Activated CD8-positive, alpha-beta memory T cell treated with anti-CD3 and anti-CD28 coated beads, Interleukin-2, amount 50 U/mL, for 4 hours (primary cell): ENCODE results near the gene LRRC36.

Experiments used
- DNase-seq: peaks from one replicate; pipeline ENCODE4 v3.0.0-alpha.2; 2020

Gene LRRC36

GRCh38 chr16:67429053-67429798 lies 102.6 kb downstream of the LRRC36 start:
- DNase-seq = no peak

GRCh38 chr16:67429799-67430503 lies 103.3 kb downstream of the LRRC36 start:
- no peak for DNase-seq

GRCh38 chr16:67430504-67430976 lies 103.9 kb downstream of the LRRC36 start:
- peak; percentile 39 for DNase-seq

GRCh38 chr16:67430977-67431774 lies 104.6 kb downstream of the LRRC36 start, which contains the start of gene HSD11B2:
Gene HSD11B2, plus strand, starts transcription at chr16:67431121. Its CDS starts 128 bp downstream, at chr16:67431249.
- DNase-seq = no peak

- DNase-seq = no peak
Measured at GRCh38 chr16:67431775-67432505, 105.3 kb downstream of the LRRC36 start.

- no peak for DNase-seq
Measured at GRCh38 chr16:67432506-67432890, 105.9 kb downstream of the LRRC36 start.

- DNase-seq = no peak
Measured at GRCh38 chr16:67433131-67433719, 106.6 kb downstream of the LRRC36 start.
